Fibroblast of skin of left quadriceps (primary cell): ENCODE measurements around the gene AGAP9.
"Not testable (repeated sequence)": the region's sequence is repeated elsewhere in the genome, so short reads cannot be mapped to it uniquely, and the experiment has no call there.

Experiments
- DNase-seq, 2 experiments: peaks; one replicate each; pipeline ENCODE4 v3.0.0-alpha.2; 2013; ENCODE audit warnings: low read depth in 2 of 2

The AGAP9 gene

DNA sequence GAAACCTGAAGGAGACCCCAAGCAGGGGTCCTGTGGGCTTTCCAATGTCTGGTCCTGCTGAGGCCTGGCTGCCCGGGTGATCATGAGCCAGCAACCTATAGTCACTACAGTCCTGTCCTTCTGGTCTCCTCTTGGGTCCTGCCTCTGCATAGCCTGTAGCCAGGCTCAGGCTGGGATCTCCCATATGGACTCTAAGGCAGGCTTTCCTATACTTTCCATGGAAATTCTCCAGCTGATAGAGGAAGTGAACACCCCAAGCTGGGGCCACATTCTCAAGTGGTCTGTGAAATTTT, 66.0 kb downstream of the AGAP9 start:
- no peak for DNase-seq

DNA sequence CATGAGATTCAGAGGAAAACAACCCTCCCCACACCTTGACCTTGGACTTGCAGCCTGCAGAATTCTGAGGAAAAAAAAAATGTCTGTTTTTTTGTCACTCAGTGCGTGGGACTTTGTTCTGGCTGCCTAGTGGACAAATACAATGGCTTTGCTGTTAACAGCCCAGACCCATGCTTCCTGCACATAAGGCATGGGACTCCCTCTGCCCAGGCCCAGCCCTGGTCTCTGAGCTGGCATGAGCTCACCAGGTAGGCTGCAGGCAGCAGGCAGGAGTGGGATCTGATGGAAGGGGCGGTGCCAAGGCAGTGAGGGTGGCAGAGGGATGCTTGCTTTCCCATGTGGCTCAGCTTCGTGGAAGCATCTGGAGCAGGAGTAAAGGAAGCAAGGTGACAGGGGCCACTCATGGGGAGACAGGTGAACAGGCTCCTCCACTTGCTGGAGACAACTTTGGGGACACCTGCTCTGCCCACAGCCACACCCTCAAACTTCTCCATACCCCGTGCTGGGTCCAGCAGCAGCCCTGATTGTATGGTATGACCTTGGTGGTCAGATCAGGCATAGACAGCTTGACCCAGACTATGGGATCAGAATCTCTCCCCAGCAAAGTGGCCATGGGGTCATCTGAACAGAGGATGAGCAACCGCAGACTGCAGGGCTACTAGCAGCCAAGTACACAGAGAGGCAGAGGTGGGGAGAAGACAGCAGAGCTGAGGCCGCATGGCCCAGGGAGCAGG, 66.5 kb downstream of the AGAP9 start:
- no peak for DNase-seq

DNA sequence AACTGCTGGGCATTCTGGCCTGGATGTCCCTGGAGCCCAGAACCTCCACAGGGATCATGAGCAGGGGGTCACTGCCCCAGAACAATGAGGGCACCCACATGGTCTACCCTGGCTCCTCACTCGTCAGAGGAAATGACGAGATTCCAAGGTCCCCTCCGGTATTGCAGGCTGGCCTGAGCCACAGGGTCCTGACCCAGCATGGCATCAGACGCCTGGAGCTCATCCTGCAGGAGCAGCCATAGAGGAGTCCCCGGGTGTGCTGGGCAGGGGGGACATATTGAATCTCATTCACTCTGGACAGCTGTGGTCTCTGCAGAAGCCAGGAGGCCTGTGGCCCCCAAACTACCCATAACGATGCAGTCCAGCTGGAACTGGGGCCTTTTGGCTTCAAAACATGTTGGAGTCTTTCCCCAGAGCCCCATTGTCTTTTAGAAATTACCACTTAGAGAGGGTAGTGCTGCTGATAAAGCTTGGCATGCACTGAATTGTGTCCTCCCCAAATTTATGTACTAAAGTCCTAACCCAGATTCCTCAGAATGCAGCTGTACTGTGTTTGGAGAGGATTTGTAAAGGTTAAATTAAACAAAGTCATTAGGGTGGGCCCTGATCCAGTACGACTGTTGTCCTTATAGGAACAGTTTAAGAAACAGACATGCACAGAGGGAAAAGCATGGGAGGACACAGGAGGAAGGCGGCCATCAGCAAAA, 67.2 kb downstream of the AGAP9 start:
- DNase-seq, result no peak

DNA sequence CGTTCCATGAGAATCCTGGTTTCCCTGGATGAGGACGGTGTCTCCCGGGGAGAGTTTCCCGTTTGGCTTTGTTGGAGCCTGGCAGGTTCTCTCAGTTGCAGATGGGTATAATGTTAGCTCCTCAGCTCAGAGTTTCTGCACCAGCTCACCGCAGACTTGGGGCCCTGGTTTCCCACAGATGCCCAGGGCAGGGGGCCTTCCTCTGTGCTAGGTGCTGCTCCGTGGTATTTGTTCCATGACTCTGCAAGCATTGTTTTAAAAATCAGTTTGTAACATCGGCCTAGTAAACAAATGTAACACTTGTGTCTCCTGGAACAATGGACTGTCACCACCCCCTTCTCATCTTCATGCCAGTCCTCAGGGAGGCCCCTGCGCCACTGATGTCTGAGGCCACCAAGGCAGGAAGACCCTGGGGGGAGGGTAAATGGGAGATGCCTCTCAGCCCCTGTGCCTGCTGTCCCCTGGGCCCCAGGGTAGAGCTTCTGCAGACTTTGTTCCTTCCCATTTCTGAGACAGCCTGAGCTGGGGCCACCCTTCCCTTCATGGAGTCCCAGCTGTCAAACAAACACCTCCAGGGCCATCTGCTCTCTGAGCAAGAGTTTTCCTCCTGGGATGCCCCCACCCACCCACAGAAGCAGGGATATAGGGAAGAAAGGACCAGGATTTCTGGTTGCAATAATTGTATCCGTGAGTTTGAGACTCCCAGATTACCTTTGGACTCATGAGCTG, 67.9 kb downstream of the AGAP9 start:
- DNase-seq, result not testable (repeated sequence)

DNA sequence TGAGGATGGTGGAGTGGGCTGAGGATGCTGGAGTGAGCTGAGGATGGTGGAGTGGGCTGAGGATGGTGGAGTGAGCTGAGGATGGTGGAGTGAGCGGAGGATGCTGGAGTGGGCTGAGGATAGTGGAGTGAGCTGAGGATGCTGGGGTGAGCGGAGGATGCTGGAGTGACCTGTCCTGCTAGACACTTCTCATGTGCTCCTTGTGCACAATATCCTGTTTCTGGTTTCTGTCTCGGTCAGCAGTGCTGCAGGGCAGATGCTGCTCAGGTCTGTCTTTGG, 68.7 kb downstream of the AGAP9 start:
- DNase-seq, result no peak

DNA sequence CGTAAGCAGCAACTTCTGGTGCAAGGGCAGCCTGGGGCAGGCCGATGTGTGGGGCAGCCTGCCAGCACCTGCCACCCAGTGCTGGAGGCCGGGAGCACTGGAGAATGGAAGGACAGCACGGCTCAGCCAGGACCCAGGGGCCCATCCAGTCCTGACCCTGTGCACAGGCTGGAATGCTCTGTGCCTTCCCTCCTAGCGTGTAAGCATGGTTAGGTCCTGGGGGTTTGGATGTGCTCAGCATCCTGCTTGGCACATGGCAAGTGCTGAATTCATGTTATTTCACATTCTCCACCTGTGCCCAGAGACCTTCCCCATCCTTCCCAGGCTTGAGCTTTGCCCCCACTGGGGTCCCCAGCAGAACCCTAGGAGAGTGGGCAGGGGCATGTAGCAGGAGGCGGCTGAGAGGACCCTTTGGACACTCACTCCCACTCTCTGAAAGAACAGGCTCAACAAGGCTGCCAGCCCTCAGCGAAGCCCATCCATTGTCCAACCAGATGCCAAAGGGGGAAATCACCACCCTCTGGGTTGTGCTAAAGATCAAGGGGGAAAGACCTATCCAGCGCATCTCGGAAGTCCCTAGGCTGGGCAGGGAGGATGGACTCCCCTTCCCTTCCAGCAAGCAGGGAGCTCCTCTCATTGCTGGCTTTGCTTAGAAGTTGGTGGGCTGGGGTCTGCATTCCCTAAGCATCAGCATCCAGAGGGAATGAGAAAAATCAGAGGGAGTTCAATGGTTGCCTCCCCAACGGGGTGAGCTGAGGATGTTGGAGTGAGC, 69.2 kb downstream of the AGAP9 start:
- DNase-seq, result no peak

DNA sequence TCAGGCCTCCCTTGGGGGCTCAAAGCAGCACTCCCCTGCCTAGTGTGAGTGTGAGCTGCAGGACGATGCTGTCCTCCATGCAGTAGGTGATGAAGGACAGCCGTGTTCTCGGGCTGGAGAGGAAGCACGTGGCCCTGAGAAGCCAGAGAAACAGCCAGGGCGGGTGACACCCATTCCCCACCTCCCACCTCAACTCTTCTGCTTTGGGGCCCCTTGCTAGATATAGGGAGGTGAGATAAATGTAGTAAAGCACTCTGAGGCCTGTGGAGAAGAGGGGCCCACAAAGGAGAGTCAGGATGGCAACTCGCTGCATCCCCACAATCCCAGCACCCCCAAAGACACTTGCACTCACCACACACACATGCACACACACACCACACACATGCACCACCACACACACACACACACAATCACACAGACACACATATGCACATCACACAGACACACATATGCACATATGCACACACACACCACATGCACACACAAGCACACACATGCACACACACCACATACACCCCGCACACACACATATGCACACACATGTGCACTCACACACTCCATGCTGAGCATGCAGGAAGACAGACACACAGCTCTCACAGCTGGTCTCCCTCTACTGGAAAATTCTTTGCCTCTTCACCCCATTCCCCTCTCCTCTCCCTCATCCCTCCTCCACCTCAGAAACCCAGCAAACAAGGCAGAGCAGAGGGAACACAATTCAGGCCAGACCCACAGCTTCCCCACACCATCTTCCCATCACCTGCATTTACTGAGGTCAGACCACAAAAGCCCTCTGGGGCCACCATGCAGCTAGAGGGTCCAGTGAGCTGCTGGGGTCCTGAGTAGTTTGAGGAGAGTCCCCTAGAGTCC, 70.1 kb downstream of the AGAP9 start:
- DNase-seq, result no peak

DNA sequence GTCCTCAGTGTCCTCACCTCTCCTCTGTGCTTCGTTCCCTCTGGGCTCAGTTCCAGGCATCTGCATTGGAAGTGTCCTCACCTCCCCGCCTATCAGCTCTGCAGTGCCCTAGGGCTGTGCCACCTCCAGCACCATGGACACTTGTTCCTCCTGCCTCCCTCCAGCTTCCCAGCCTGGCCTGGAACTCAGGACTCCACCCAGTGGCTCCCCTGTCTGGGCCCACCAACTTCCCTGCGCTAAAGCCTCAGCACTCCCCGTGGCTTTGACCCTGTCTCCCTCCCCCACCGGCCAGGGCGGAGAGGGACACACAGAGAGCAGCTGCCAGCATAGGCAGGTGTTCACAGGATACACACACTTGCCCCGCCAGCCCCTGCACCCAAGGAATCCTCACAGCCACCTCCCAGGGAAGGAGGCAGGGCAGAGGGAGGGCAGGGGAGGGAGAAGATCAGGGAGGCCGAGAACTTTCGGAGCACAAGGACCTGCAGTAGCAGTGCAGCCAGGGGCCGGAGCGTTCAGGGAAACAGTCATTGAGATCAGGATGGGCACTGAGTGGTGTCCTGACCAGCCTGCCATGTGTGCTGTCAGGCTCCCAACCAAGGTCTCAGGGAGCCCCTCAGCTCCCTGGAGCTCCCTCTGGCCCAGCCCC, 70.8 kb downstream of the AGAP9 start:
- DNase-seq, result no peak

DNA sequence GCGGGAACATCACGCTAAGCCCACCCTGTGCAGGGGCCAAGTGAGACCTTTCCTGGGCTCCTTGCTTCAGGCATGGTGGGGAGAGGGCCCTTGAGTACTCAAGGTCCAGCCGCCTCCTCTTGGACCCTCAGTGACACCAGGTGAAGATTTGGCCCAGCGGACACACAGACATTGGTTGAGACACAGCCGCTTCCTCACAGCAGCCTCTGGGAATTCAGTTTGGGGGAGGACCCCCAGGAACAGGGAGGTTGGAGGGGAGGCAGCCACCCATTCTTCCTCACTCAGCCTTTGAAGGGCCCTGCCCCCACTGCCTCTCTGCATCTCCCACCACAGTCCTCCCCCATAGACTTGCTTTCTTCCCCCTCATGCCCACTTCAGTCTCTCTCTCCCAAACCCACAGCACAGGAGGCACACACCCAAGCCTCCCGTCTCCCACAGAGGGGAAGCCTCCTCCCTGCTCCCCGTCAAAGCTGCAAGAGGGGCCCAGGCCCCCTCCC, 71.4 kb downstream of the AGAP9 start:
- no peak for DNase-seq
